GM12801 (cell line): ENCODE data around the gene TMUB2.

Experiments used
- CTCF ChIP-seq: IDR thresholded peaks from one replicate; pipeline ENCODE4 v1.5.1; 2011; ENCODE audit warnings: control low read depth; ENCODE audit not compliant: insufficient read length; ENCODE audit errors: extremely low read depth

The TMUB2 gene

GRCh38 chr17:44202756-44203155 lies 16.0 kb downstream of the TMUB2 start:
- no peak for TF ChIP-seq CTCF

DNA sequence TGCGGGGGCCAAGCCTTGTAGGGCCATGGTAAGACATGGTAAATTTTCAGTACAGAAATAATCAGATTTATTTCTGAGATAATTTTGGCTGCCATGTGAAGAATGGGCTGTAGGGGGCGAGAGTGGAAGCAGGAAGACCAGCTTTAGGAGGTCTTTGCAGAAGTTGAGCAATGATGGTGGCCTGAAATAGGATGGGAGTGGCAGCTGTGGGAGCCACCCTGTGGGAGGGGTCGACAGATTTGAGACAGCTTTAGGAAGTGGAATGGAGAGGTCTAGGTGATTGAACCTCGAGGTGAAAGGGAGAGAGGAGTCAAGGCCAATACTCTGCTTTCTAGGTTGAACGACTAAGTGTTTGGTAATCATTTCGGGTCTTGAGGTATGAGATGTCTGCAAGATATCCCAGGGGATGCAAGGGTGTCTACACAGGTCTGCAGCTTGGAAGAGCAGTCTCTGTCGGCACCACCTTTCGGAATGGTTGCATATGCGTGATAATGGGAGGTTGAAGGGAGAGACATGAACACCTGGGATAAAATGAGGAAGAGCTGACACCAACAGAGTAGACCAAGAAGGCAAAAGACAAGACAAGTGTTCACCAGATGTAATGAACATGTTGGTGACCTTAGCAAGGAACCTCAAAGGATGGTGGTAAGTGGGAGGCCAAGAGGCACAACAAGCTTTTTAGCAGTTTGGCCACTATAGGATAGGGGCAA lies 17.1 kb downstream of the TMUB2 start:
- TF ChIP-seq CTCF = no peak

DNA sequence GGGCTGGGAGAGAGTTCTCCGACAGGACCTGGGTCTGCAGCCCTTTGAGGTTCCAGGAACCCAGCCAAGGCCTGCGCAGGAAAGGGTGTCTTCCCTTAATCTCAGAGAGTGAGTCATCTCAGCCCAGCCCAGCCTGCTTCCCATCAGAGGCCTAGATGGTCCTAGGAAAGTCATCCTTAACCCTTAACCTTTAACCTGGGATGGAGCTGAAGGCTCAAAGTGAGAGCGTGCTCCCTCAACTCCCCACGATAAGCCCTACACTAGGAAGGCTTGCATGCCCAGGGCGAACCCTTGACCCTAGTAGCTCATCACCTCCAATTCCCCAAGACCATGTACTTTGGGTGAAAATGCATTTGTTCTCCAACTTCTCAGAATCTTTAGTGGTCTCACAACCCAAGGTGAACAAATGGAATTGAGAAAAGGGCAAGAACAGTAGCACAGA lies 17.7 kb downstream of the TMUB2 start:
- TF ChIP-seq CTCF = no peak

DNA sequence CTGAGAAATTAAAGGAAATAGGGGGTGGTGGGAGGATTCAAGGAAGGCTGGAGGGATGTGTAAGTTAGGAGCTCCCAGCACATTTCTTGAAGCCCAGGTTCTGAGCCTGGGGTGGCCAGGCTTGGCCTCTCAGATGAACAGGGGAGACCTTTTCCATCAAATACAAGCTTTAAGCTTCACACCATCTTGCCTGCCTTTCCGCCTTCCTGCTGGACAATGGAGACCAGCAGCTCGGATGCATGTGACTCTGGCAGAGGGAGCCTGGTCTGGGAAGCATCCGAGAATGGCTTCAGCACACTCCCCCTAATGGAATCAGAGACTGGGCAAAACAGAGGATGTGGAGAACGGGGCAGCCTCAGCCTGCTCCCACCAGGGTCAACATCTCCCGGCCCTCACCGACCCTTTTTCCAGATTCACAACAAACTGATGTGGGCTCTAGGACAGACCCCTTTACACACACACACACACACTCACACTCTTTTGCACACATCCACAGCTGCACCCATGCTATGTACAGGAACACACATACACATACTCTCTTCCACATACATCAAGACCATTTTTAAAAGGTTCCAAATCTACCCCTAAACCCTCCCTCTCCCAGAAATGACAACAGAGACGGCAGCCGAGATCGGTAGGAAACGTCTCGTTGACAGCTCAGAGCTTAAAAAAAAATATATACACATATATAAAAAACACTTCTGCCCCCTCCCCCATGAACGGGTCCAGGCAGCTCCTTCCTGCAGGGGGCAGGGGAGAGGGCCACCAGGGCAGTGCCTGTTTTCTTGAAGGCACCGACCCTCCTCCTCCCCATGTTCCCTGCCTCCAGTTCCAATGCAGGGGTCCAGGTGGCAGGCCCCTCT lies 19.4 kb downstream of the TMUB2 start:
- TF ChIP-seq CTCF = no peak

- TF ChIP-seq CTCF = no peak
These were observed 20.0 kb downstream of the TMUB2 start for GRCh38 chr17:44206825-44207155.

DNA sequence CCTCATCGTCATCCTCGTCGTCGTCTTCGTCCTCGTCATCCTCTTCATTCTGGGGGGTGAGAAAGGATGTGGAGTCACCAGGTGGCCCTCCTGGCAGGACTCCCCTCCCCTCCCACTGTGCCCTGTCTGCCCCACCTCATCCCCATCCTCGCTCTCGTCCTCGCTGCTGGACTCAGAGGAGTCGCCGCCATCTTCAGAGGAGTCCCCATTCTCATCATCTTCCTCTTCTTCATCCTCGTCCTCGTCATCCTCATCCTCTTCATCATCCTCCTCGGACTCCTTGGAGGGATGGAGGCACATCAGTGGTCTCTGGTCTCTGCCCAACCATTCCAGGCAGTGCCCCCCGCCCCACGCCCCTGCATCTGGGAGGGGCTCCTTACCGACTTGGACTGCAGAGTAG lies 20.5 kb downstream of the TMUB2 start:
- TF ChIP-seq CTCF = no peak

- TF ChIP-seq CTCF = no peak
These were observed 21.0 kb downstream of the TMUB2 start for GRCh38 chr17:44207743-44208142.
